ENCODE measurements around the gene RARB.

Gene RARB

DNA sequence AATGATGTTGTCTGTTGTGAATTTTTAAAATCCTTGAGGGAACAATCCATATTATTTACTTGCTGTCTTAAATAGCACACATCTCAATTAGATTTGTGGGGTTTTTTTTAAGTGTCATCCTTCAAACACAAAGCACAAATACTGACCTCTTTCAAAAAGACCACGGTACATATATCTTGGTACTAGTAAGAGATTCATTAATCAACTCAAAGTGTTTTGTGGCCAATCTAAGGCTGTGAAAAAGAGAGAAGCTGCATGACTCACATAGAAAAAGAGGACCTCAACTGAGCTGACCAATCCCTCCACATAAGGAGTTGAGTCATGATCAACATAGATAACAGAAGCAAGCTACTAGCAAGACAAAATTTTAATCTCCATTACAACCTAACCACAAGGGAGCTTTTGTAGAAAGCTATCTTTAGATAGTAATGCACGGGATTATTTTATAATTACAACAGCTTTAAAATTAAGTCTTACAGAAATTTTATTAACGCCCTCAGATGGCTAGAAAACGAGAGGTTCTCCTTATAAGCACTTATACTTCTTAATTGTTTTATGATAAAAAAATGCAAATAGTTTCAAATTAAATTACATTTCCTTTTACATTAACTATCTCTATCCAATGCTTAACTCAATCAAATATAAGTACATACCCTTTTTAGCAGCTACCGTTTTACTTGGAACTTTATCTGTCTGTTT is 176.2 kb downstream of the RARB start:
- no peak for DNase-seq (ENCODE audit: low spot score)

- DNase-seq (ENCODE audit: low spot score) = no peak
These were observed 182.1 kb downstream of the RARB start for GRCh38 chr3:25610167-25610566.

- no peak for DNase-seq (ENCODE audit: low spot score)
These were observed 182.7 kb downstream of the RARB start for GRCh38 chr3:25610779-25611178.

- DNase-seq (ENCODE audit: low spot score) = no peak
These were observed 183.1 kb downstream of the RARB start for GRCh38 chr3:25611193-25611592.

DNA sequence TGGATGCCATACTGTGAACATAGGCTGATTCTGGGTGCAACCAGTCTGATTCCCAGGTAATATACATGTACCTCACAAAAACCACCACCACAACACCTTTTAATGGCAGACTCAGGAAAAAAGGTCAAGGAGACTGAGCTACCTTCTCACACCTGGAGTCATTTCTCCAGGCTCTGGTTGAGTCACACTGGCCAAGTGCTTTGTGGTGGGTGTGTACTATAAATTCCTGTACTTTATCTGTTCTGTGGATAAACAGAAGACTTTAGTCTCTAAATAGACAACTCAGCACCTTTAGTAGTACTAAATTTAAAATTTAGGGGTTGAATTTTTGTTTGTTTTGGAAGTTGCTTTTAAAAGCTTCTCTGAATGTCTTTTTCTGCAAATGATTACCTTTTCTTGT is 190.0 kb downstream of the RARB start:
- DNase-seq (ENCODE audit: low spot score) = no peak

- no peak for DNase-seq (ENCODE audit: low spot score)
These were observed 191.3 kb downstream of the RARB start for GRCh38 chr3:25619382-25619781.

- no peak for DNase-seq (ENCODE audit: low spot score)
These were observed 192.4 kb downstream of the RARB start for GRCh38 chr3:25620493-25620892.

DNA sequence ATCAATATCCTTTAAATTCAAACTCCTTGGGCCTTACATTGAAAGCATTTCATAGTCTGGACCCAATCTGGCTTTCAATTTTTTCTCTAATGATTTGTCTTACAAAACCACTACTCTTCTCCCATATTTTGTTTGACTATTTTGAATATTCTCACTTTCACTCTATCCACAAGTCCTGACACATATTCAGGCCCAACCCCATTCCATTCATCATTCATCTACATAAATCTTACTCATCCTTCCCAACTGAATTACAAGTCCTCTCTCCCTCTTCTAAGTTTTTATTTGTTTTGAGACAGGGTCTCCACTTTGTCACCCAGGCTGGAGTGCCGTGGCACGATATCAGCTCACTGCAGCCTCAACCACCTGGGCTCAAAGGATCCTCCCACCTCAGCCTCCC is 193.0 kb downstream of the RARB start:
- DNase-seq (ENCODE audit: low spot score) = no peak

DNA sequence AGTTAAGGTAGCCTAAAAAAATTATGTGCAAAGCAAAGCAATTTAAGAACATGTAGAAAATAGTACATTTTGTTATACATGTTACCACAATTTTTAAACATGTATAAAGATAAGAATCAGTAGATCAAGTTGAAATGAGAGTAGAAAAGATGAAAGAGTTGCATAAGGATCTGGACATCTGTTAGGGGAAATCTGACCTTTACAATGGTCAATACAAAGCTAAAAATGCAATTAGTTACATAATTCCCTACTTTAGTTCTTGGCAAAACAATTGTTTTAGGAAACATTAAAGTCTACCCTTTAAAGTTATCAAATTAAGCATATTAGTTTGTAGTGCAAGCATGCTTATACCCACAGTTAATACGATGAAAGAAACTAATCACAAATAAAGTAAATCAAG is 203.9 kb downstream of the RARB start:
- no peak for DNase-seq (ENCODE audit: low spot score)

GRCh38 chr3:25633919-25634318 is 205.9 kb downstream of the RARB start:
- DNase-seq (ENCODE audit: low spot score) = no peak

DNA sequence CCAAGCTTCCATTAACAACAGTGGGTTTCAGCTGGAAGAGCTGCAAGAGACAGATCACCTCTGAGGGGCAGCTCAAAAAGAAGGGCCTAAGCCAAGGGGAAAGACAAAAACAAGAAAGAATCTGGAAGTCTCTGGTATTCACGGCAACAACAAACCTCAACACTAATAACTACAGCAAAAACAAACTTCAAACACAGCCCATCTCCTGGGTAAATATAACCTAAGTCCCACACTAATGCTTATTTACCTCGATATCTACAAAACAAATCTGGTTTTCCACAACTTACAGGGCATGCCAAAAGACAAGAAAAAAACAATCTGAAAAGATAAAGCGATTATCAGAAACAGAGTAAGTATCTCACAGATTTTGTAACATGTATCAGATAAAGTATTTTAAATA is 207.0 kb downstream of the RARB start:
- DNase-seq (ENCODE audit: low spot score) = no peak
